Measurements from ENCODE around the gene CACNB1. TPM values are rescaled to one million over a fixed set of nuclear protein-coding genes. Genes with fewer than 3 reads are reported as not detected.

Gene CACNB1
- total RNA-seq, 1 donor: 4.5 TPM

GRCh38 chr17:39231591-39232551 is 34.4 kb upstream of the CACNB1 start:
- Histone ChIP-seq H3K27me3 (ENCODE audit: insufficient read depth, low read length) (peaks cover 16% of the 10 kb centered on the region), H3K4me3 (ENCODE audit: low read length) (no peak overlapping the region), H3K4me1 (ENCODE audit: insufficient read depth, low read length) (peaks cover 14% of the 10 kb centered on the region), H3K9me3 (ENCODE audit: low read depth, low read length) (no peaks in the 10 kb centered on the region)

- H3K27me3 ChIP-seq (ENCODE audit: insufficient read depth, low read length): peaks cover 24% of the 10 kb centered on the region
- peaks cover 17% of the 10 kb centered on the region for H3K4me1 ChIP-seq (ENCODE audit: insufficient read depth, low read length)
- H3K9me3 ChIP-seq (ENCODE audit: low read depth, low read length): no peaks in the 10 kb centered on the region
- H3K4me3 ChIP-seq (ENCODE audit: low read length): no peak overlapping the region
Observed at GRCh38 chr17:39231091-39231561, 33.7 kb upstream of the CACNB1 start.

- Histone ChIP-seq H3K9me3 (ENCODE audit: low read depth, low read length) (no peaks in the 10 kb centered on the region), H3K27me3 (ENCODE audit: insufficient read depth, low read length) (peaks cover 28% of the 10 kb centered on the region)
Observed at GRCh38 chr17:39230361-39230760, 32.9 kb upstream of the CACNB1 start.

GRCh38 chr17:39229274-39229913 is 31.9 kb upstream of the CACNB1 start:
- H3K4me1 ChIP-seq (ENCODE audit: insufficient read depth, low read length): peaks cover 25% of the 10 kb centered on the region
- H3K9me3 ChIP-seq (ENCODE audit: low read depth, low read length): no peaks in the 10 kb centered on the region
- H3K4me3 ChIP-seq (ENCODE audit: low read length): no peak overlapping the region
- peaks cover 36% of the 10 kb centered on the region for H3K27me3 ChIP-seq (ENCODE audit: insufficient read depth, low read length)

More at GRCh38 chr17:39230361-39230760, 32.9 kb upstream of the CACNB1 start:
- Histone ChIP-seq H3K4me3 (ENCODE audit: low read length) (no peak overlapping the region), H3K4me1 (ENCODE audit: insufficient read depth, low read length) (peaks cover 17% of the 10 kb centered on the region)

- Histone ChIP-seq H3K27me3 (ENCODE audit: insufficient read depth, low read length) (peaks cover 47% of the 10 kb centered on the region), H3K4me3 (ENCODE audit: low read length) (no peak overlapping the region), H3K4me1 (ENCODE audit: insufficient read depth, low read length) (peaks cover 25% of the 10 kb centered on the region), H3K9me3 (ENCODE audit: low read depth, low read length) (no peaks in the 10 kb centered on the region)
Observed at GRCh38 chr17:39227364-39227919, 30.0 kb upstream of the CACNB1 start.

GRCh38 chr17:39225959-39226683 is 28.7 kb upstream of the CACNB1 start:
- Histone ChIP-seq H3K27me3 (ENCODE audit: insufficient read depth, low read length) (peaks cover 42% of the 10 kb centered on the region), H3K4me3 (ENCODE audit: low read length) (no peak overlapping the region), H3K4me1 (ENCODE audit: insufficient read depth, low read length) (peaks cover 17% of the 10 kb centered on the region), H3K9me3 (ENCODE audit: low read depth, low read length) (no peaks in the 10 kb centered on the region)

GRCh38 chr17:39225308-39225958 is 28.0 kb upstream of the CACNB1 start, which contains the start of gene STAC2:
STAC2 (minus strand) TSS chr17:39225945; CDS start chr17:39225502, 443 bp downstream.
- Histone ChIP-seq H3K4me1 (ENCODE audit: insufficient read depth, low read length) (peaks cover 17% of the 10 kb centered on the region), H3K4me3 (ENCODE audit: low read length) (no peak within 1 kb of the TSS), H3K9me3 (ENCODE audit: low read depth, low read length) (no peaks in the 10 kb centered on the region), H3K27me3 (ENCODE audit: insufficient read depth, low read length) (peaks cover 42% of the 10 kb centered on the region)

GRCh38 chr17:39224778-39225307 is 27.4 kb upstream of the CACNB1 start:
- no peak overlapping the region for H3K4me3 ChIP-seq (ENCODE audit: low read length)
- H3K27me3 ChIP-seq (ENCODE audit: insufficient read depth, low read length): peaks cover 42% of the 10 kb centered on the region
- H3K4me1 ChIP-seq (ENCODE audit: insufficient read depth, low read length): peaks cover 17% of the 10 kb centered on the region
- H3K9me3 ChIP-seq (ENCODE audit: low read depth, low read length): no peaks in the 10 kb centered on the region

- Histone ChIP-seq H3K4me1 (ENCODE audit: insufficient read depth, low read length) (peaks cover 17% of the 10 kb centered on the region), H3K4me3 (ENCODE audit: low read length) (no peak overlapping the region), H3K27me3 (ENCODE audit: insufficient read depth, low read length) (peaks cover 42% of the 10 kb centered on the region), H3K9me3 (ENCODE audit: low read depth, low read length) (no peaks in the 10 kb centered on the region)
Observed at GRCh38 chr17:39223907-39224777, 26.7 kb upstream of the CACNB1 start.

- peaks cover 17% of the 10 kb centered on the region for H3K4me1 ChIP-seq (ENCODE audit: insufficient read depth, low read length)
- no peaks in the 10 kb centered on the region for H3K9me3 ChIP-seq (ENCODE audit: low read depth, low read length)
- H3K4me3 ChIP-seq (ENCODE audit: low read length): no peak overlapping the region
- peaks cover 42% of the 10 kb centered on the region for H3K27me3 ChIP-seq (ENCODE audit: insufficient read depth, low read length)
Observed at GRCh38 chr17:39222866-39223834, 25.7 kb upstream of the CACNB1 start.

GRCh38 chr17:39222151-39222550 is 24.7 kb upstream of the CACNB1 start:
- H3K9me3 ChIP-seq (ENCODE audit: low read depth, low read length): no peaks in the 10 kb centered on the region
- peaks cover 17% of the 10 kb centered on the region for H3K4me1 ChIP-seq (ENCODE audit: insufficient read depth, low read length)
- no peak overlapping the region for H3K4me3 ChIP-seq (ENCODE audit: low read length)
- H3K27me3 ChIP-seq (ENCODE audit: insufficient read depth, low read length): peaks cover 33% of the 10 kb centered on the region

GRCh38 chr17:39221572-39221971 is 24.1 kb upstream of the CACNB1 start:
- Histone ChIP-seq H3K4me3 (ENCODE audit: low read length) (no peak overlapping the region), H3K4me1 (ENCODE audit: insufficient read depth, low read length) (peaks cover 17% of the 10 kb centered on the region), H3K27me3 (ENCODE audit: insufficient read depth, low read length) (peaks cover 27% of the 10 kb centered on the region), H3K9me3 (ENCODE audit: low read depth, low read length) (no peaks in the 10 kb centered on the region)

Measured in mononuclear cell (primary cell).